ENCODE results near the gene KCNA3. TPM values are rescaled to one million over a fixed set of nuclear protein-coding genes. Genes with fewer than 3 reads are reported as not detected.

KCNA3 gene
- total RNA-seq, 4 donors from 2014 or later: 0.18 to 0.20 TPM; not detected in 2

GRCh38 chr1:110697606-110698005 is 22.9 kb upstream of the KCNA3 start:
- intact Hi-C loops (cut with DNase I; ENCODE audit: low total_unique reads): no loop called here
- Histone ChIP-seq H3K9me3 (no peaks in the 10 kb centered on the region), H3K4me3 (no peak overlapping the region), H3K27me3 (no peaks in the 10 kb centered on the region), H3K27ac (no peak overlapping the region), H3K4me1 (no peaks in the 10 kb centered on the region), H3K36me3 (no peaks in the 10 kb centered on the region)
- no peak for DNase-seq
- no peak for TF ChIP-seq POLR2A (IDR thresholded peaks at IDR 0.05)
- TF ChIP-seq CTCF (IDR thresholded peaks at IDR 0.05 in 4 of 5, conservative IDR thresholded peaks at IDR 0.05 in 1 of 5): no peak
- in situ Hi-C loops (cut with MboI; ENCODE audit: low sequenced_read_pairs in 4 of 4): no loop called here
- ATAC-seq: no peak

- TF ChIP-seq CTCF (IDR thresholded peaks at IDR 0.05 in 4 of 5, conservative IDR thresholded peaks at IDR 0.05 in 1 of 5) (no peak), POLR2A (IDR thresholded peaks at IDR 0.05) (no peak)
- no peak overlapping the region for H3K4me3 ChIP-seq
- no peak for DNase-seq
- in situ Hi-C loops (cut with MboI; ENCODE audit: low sequenced_read_pairs in 4 of 4) (no loop called here), intact Hi-C loops (cut with DNase I; ENCODE audit: low total_unique reads) (no loop called here)
- no peak for ATAC-seq
- no peaks in the 10 kb centered on the region for H3K4me1 ChIP-seq
- H3K36me3 ChIP-seq: no peaks in the 10 kb centered on the region
- no peaks in the 10 kb centered on the region for H3K27me3 ChIP-seq
- no peak overlapping the region for H3K27ac ChIP-seq
- no peaks in the 10 kb centered on the region for H3K9me3 ChIP-seq
These were observed 22.1 kb upstream of the KCNA3 start for GRCh38 chr1:110696818-110697217.

- in situ Hi-C loops (cut with MboI; ENCODE audit: low sequenced_read_pairs in 4 of 4): no loop called here
- TF ChIP-seq CTCF (IDR thresholded peaks at IDR 0.05 in 4 of 5, conservative IDR thresholded peaks at IDR 0.05 in 1 of 5) (no peak), POLR2A (IDR thresholded peaks at IDR 0.05) (no peak)
- Histone ChIP-seq H3K27me3 (peaks cover 0 to 5% (median 0%) of the 10 kb centered on the region in 3 donors), H3K27ac (no peak overlapping the region), H3K9me3 (no peaks in the 10 kb centered on the region), H3K4me1 (no peaks in the 10 kb centered on the region), H3K4me3 (no peak overlapping the region), H3K36me3 (no peaks in the 10 kb centered on the region)
- intact Hi-C loops (cut with DNase I; ENCODE audit: low total_unique reads): no loop called here
- DNase-seq (no peak), ATAC-seq (no peak)
These were observed 16.1 kb upstream of the KCNA3 start for GRCh38 chr1:110690709-110691365.

GRCh38 chr1:110689868-110690267 is 15.1 kb upstream of the KCNA3 start:
- intact Hi-C loops (cut with DNase I; ENCODE audit: low total_unique reads) (no loop called here), in situ Hi-C loops (cut with MboI; ENCODE audit: low sequenced_read_pairs in 4 of 4) (no loop called here)
- H3K36me3 ChIP-seq: no peaks in the 10 kb centered on the region
- TF ChIP-seq CTCF (IDR thresholded peaks at IDR 0.05 in 4 of 5, conservative IDR thresholded peaks at IDR 0.05 in 1 of 5): no peak
- no peak for TF ChIP-seq POLR2A (IDR thresholded peaks at IDR 0.05)
- no peaks in the 10 kb centered on the region for H3K4me1 ChIP-seq
- DNase-seq (no peak), ATAC-seq (no peak)
- no peaks in the 10 kb centered on the region for H3K9me3 ChIP-seq
- no peak overlapping the region for H3K27ac ChIP-seq
- H3K27me3 ChIP-seq: peaks cover 0 to 5% (median 0%) of the 10 kb centered on the region in 3 donors
- no peak overlapping the region for H3K4me3 ChIP-seq

- intact Hi-C loops (cut with DNase I; ENCODE audit: low total_unique reads) (no loop called here), in situ Hi-C loops (cut with MboI; ENCODE audit: low sequenced_read_pairs in 4 of 4) (no loop called here)
- Histone ChIP-seq H3K4me3 (no peak overlapping the region), H3K9me3 (no peaks in the 10 kb centered on the region), H3K27me3 (peaks cover 0 to 5% (median 0%) of the 10 kb centered on the region in 3 donors), H3K36me3 (no peaks in the 10 kb centered on the region), H3K27ac (no peak overlapping the region), H3K4me1 (no peaks in the 10 kb centered on the region)
- ATAC-seq (no peak), DNase-seq (no peak)
- no peak for TF ChIP-seq POLR2A (IDR thresholded peaks at IDR 0.05)
- TF ChIP-seq CTCF (IDR thresholded peaks at IDR 0.05 in 4 of 5, conservative IDR thresholded peaks at IDR 0.05 in 1 of 5): no peak
These were observed 13.8 kb upstream of the KCNA3 start for GRCh38 chr1:110688514-110688913.
